HEK293 (cell line): ENCODE data around the gene CPXM2.

Experiments used
- CTCF ChIA-PET: fragments of 350-600 bp; formaldehyde crosslinking; extraction: SDS; loops from one replicate; lab custom pipeline; 2021; ENCODE audit warnings: antibody characterized with exemption; lab: Yijun Ruan, JAX
- POLR2A ChIA-PET: fragments of 300-600 bp; formaldehyde crosslinking; extraction: SDS; loops from one replicate; lab custom pipeline; 2020; ENCODE audit warnings: antibody characterized with exemption, inconsistent platforms; lab: Yijun Ruan, JAX
- H3K27ac ChIP-seq: fragments of 200-500 bp; sonication (Bioruptor generic); 2 replicates; pipeline ENCODE4 v1.5.1; 2014; ENCODE audit warnings: low read depth, low read length, control low read depth, inconsistent platforms; ENCODE audit errors: extremely low read depth
- H3K36me3 ChIP-seq, 2 experiments: fragments of 200-500 bp in 1 of 2; sonication (Bioruptor generic) in 1 of 2; 1 replicate in 1 of 2; 2 replicates in 1 of 2; pipeline ENCODE4 v1.5.1; 2014 to 2017; ENCODE audit warnings: inconsistent platforms in 2 of 2, low read length in 2 of 2; ENCODE audit not compliant: control insufficient read depth in 2 of 2, insufficient read depth in 1 of 2
- H3K4me1 ChIP-seq: fragments of 200-500 bp; sonication (Bioruptor generic); 2 replicates; pipeline ENCODE4 v1.5.1; 2014; ENCODE audit warnings: mild to moderate bottlenecking, low read length, inconsistent platforms; ENCODE audit not compliant: control insufficient read depth, insufficient read depth
- H3K4me3 ChIP-seq: 2 replicates; pipeline ENCODE4 v1.5.1; 2011; ENCODE audit warnings: low read depth, mild to moderate bottlenecking, control low read depth, low read length, moderate library complexity
- H3K9me3 ChIP-seq: fragments of 200-500 bp; sonication (Bioruptor generic); 2 replicates; pipeline ENCODE4 v1.5.1; 2014; ENCODE audit warnings: low read depth, low read length, inconsistent platforms; ENCODE audit not compliant: control insufficient read depth, insufficient read depth
- GLI2 ChIP-seq: fragments of 450-650 bp; formaldehyde crosslinking; IDR thresholded peaks from 2 replicates; pipeline ENCODE4; 2017; ENCODE audit warnings: missing biosample characterization, missing genetic modification characterization, low read depth, borderline replicate concordance
- KLF10 ChIP-seq: fragments of 450-650 bp; IDR thresholded peaks from 2 replicates; pipeline ENCODE4 v1.5.1; 2018; ENCODE audit warnings: missing biosample characterization, mild to moderate bottlenecking, missing genetic modification characterization
- REST ChIP-seq: fragments of 450-650 bp; formaldehyde crosslinking; IDR thresholded peaks from 2 replicates; pipeline ENCODE4 v1.5.1; 2016; ENCODE audit warnings: missing biosample characterization, missing genetic modification characterization
- ZEB2 ChIP-seq: fragments of 450-650 bp; formaldehyde crosslinking; IDR thresholded peaks from 2 replicates; pipeline ENCODE4 v1.5.1; 2016; ENCODE audit warnings: missing biosample characterization, missing genetic modification characterization
- ZNF133 ChIP-seq: fragments of 450-650 bp; formaldehyde crosslinking; IDR thresholded peaks from 2 replicates; pipeline ENCODE4 v1.5.1; 2016; ENCODE audit warnings: missing biosample characterization, missing genetic modification characterization
- ZNF221 ChIP-seq: fragments of 450-650 bp; formaldehyde crosslinking; IDR thresholded peaks from 2 replicates; pipeline ENCODE4 v1.5.1; 2017; ENCODE audit warnings: missing biosample characterization, missing genetic modification characterization, borderline replicate concordance
- ZNF248 ChIP-seq: fragments of 450-650 bp; formaldehyde crosslinking; IDR thresholded peaks from 2 replicates; pipeline ENCODE4 v1.5.1; 2017; ENCODE audit warnings: missing biosample characterization, missing genetic modification characterization
- ZNF280D ChIP-seq: fragments of 450-650 bp; formaldehyde crosslinking; IDR thresholded peaks from 2 replicates; pipeline ENCODE4 v1.5.1; 2016; ENCODE audit warnings: missing biosample characterization, missing genetic modification characterization
- ZNF292 ChIP-seq: fragments of 450-650 bp; formaldehyde crosslinking; IDR thresholded peaks from 2 replicates; pipeline ENCODE4 v1.5.1; 2016; ENCODE audit warnings: low read depth, missing biosample characterization, missing genetic modification characterization, borderline replicate concordance
- ZNF394 ChIP-seq: fragments of 450-650 bp; formaldehyde crosslinking; IDR thresholded peaks from 2 replicates; pipeline ENCODE4 v1.5.1; 2016; ENCODE audit warnings: missing biosample characterization, missing genetic modification characterization, mild to moderate bottlenecking, moderate library complexity, borderline replicate concordance
- ZNF530 ChIP-seq: fragments of 450-650 bp; formaldehyde crosslinking; IDR thresholded peaks from 2 replicates; pipeline ENCODE4 v1.5.1; 2016; ENCODE audit warnings: low read depth, missing biosample characterization, missing genetic modification characterization
- ZNF623 ChIP-seq: fragments of 450-650 bp; formaldehyde crosslinking; IDR thresholded peaks from 2 replicates; pipeline ENCODE4 v1.5.1; 2016; ENCODE audit warnings: missing biosample characterization, missing genetic modification characterization
- ZNF747 ChIP-seq: fragments of 450-650 bp; formaldehyde crosslinking; IDR thresholded peaks from 2 replicates; pipeline ENCODE4 v1.5.1; 2016; ENCODE audit warnings: missing biosample characterization, missing genetic modification characterization

The CPXM2 gene

GRCh38 chr10:123878666-123879303 is 12.8 kb downstream of the CPXM2 start (continued):
- no peak for TF ChIP-seq ZNF280D (tag by site-specific recombination)
- TF ChIP-seq, all 188 proteins: peak for 0

GRCh38 chr10:123870260-123870659 is 21.3 kb downstream of the CPXM2 start:
- Histone ChIP-seq H3K4me1 (no peaks in the 10 kb centered on the region), H3K9me3 (no peaks in the 10 kb centered on the region), H3K27ac (no peak overlapping the region), H3K36me3 (no peaks in the 10 kb centered on the region), H3K4me3 (no peak overlapping the region)
- no peak for TF ChIP-seq ZNF292
- no peak for TF ChIP-seq ZNF133
- TF ChIP-seq KLF10: no peak
- no peak for TF ChIP-seq ZNF221
- TF ChIP-seq ZNF248 (tag by site-specific recombination): no peak
- TF ChIP-seq ZEB2: no peak
- no peak for TF ChIP-seq REST
- CTCF ChIA-PET: interaction anchor here (1.2 to 1.4 kb wide), 2 partner anchors 27 to 288 kb away, joined by 3 to 4 read pairs; no protein-coding TSS in a partner anchor
- POLR2A ChIA-PET: no interaction called here

- no peak overlapping the region for H3K27ac ChIP-seq
- POLR2A ChIA-PET: interaction anchor here (0.5 kb wide), 1 partner anchor 12 kb away, joined by 3 read pairs; no protein-coding TSS in a partner anchor
- TF ChIP-seq ZNF530 (tag by site-specific recombination) (no peak), GLI2 (tag by site-specific recombination) (no peak)
- TF ChIP-seq, all 188 proteins: peak for 0
- Histone ChIP-seq H3K9me3 (no peaks in the 10 kb centered on the region), H3K4me1 (no peaks in the 10 kb centered on the region), H3K36me3 (no peaks in the 10 kb centered on the region), H3K4me3 (no peak overlapping the region)
- CTCF ChIA-PET: interaction anchor here (0.6 to 0.7 kb wide), 2 partner anchors 238 to 242 kb away, joined by 3 to 4 read pairs; no protein-coding TSS in a partner anchor
These were observed 22.6 kb downstream of the CPXM2 start for GRCh38 chr10:123869020-123869414.

- no peaks in the 10 kb centered on the region for H3K36me3 ChIP-seq
- TF ChIP-seq ZNF747 (tag by site-specific recombination) (no peak), ZNF394 (no peak), ZNF623 (tag by site-specific recombination) (no peak)
- H3K27ac ChIP-seq: no peak overlapping the region
- POLR2A ChIA-PET: no interaction called here
- H3K4me1 ChIP-seq: no peaks in the 10 kb centered on the region
- no peaks in the 10 kb centered on the region for H3K9me3 ChIP-seq
- CTCF ChIA-PET: interaction anchor here (0.6 to 0.7 kb wide), 4 partner anchors 48 to 241 kb away, joined by 3 to 5 read pairs (median 4); no protein-coding TSS in a partner anchor
- no peak overlapping the region for H3K4me3 ChIP-seq
These were observed 23.3 kb downstream of the CPXM2 start for GRCh38 chr10:123868038-123869019.
